K562 (cell line): ENCODE measurements around the gene ZNF438. TPM values are rescaled to one million over a fixed set of nuclear protein-coding genes. Genes with fewer than 3 reads are reported as not detected.

Experiments
- ATF1 ChIP-seq, 2 experiments: fragments of 450-650 bp in 1 of 2; IDR thresholded peaks; 2 replicates each; pipeline ENCODE4 v1.6.1; 2016; ENCODE audit warnings: missing compliant biosample characterization in 1 of 2, missing genetic modification characterization in 1 of 2
- CBX5 ChIP-seq: IDR thresholded peaks from 2 replicates; pipeline ENCODE4 v1.6.1; 2014; ENCODE audit warnings: low read depth, borderline replicate concordance
- CC2D1A ChIP-seq: fragments of 450-650 bp; IDR thresholded peaks from 2 replicates; pipeline ENCODE4 v1.6.1; 2017; ENCODE audit warnings: mild to moderate bottlenecking
- COPS2 ChIP-seq: fragments of 450-650 bp; conservative IDR thresholded peaks from 2 replicates; pipeline ENCODE4 v1.6.1; 2016; ENCODE audit warnings: mild to moderate bottlenecking, moderate library complexity
- CTCF ChIP-seq, 3 experiments: IDR thresholded peaks in 2 of 3; conservative IDR thresholded peaks in 1 of 3; 2 replicates each; pipeline ENCODE4 v1.5.1; 2011 to 2012; ENCODE audit warnings: low read length in 3 of 3, mild to moderate bottlenecking in 3 of 3, control low read depth in 2 of 3, improper control_type of control experiment in 1 of 3, inconsistent platforms in 1 of 3, low read depth in 1 of 3, mixed read lengths in 1 of 3, moderate library complexity in 1 of 3; ENCODE audit not compliant: insufficient read depth in 2 of 3
- EGR1 ChIP-seq: fragments of 450-650 bp; conservative IDR thresholded peaks from 2 replicates; pipeline ENCODE4 v1.6.1; 2017; ENCODE audit warnings: mild to moderate bottlenecking
- GATAD2B ChIP-seq: fragments of 450-650 bp; IDR thresholded peaks from 2 replicates; pipeline ENCODE4 v1.6.1; 2017; ENCODE audit warnings: mild to moderate bottlenecking, borderline replicate concordance
- HMG20B ChIP-seq: fragments of 250-450 bp; sonication (Bioruptor Pico); IDR thresholded peaks from 2 replicates; pipeline ENCODE4 v1.5.0; 2021; ENCODE audit warnings: mild to moderate bottlenecking
- NR2C1 ChIP-seq, 2 experiments: fragments of 450-650 bp; IDR thresholded peaks; 2 replicates each; pipeline ENCODE4 v1.6.1; 2017; ENCODE audit warnings: mild to moderate bottlenecking in 2 of 2, antibody characterized with exemption in 1 of 2, inconsistent platforms in 1 of 2, missing compliant biosample characterization in 1 of 2, missing genetic modification characterization in 1 of 2
- NR4A1 ChIP-seq, 2 experiments: fragments of 250-450 bp in 1 of 2; fragments of 450-650 bp in 1 of 2; sonication (Bioruptor Pico) in 1 of 2; IDR thresholded peaks; 2 replicates each; pipeline versions ENCODE4 v1.4.0 to v1.6.1; 2016 to 2020; ENCODE audit warnings: mild to moderate bottlenecking in 2 of 2, missing compliant biosample characterization in 1 of 2, missing genetic modification characterization in 1 of 2, moderate library complexity in 1 of 2
- PML ChIP-seq: IDR thresholded peaks from 2 replicates; pipeline ENCODE4 v1.6.1; 2012; ENCODE audit warnings: low read length, inconsistent platforms
- POLR2AphosphoS5 ChIP-seq: IDR thresholded peaks from 2 replicates; pipeline ENCODE4 v1.6.1; 2011; ENCODE audit warnings: mild to moderate bottlenecking, low read depth, low read length, moderate library complexity; ENCODE audit not compliant: control insufficient read depth, insufficient read depth
- SETDB1 ChIP-seq: IDR thresholded peaks from one replicate; pipeline ENCODE4 v1.6.1; 2012; ENCODE audit warnings: low read length, control low read depth, inconsistent platforms
- SMARCA4 ChIP-seq: fragments of 450-650 bp; IDR thresholded peaks from 2 replicates; pipeline ENCODE4 v1.6.1; 2016
- SMC3 ChIP-seq: conservative IDR thresholded peaks from 2 replicates; pipeline ENCODE4 v1.6.1; 2011; ENCODE audit warnings: low read depth, low read length, improper control_type of control experiment; ENCODE audit not compliant: insufficient read depth
- SREBF1 ChIP-seq: fragments of 150-350 bp; IDR thresholded peaks from 2 replicates; pipeline ENCODE4 v1.6.1; 2014; ENCODE audit warnings: antibody characterized with exemption, low read depth, low read length, borderline replicate concordance
- THRB ChIP-seq: fragments of 450-650 bp; formaldehyde crosslinking; conservative IDR thresholded peaks from 2 replicates; pipeline ENCODE4 v1.4.0; 2022; ENCODE audit warnings: mild to moderate bottlenecking, missing genetic modification characterization
- ZBTB2 ChIP-seq: fragments of 450-650 bp; IDR thresholded peaks from 2 replicates; pipeline ENCODE4 v1.6.1; 2016; ENCODE audit warnings: antibody characterized with exemption
- ZFX ChIP-seq: sonication (generic); formaldehyde crosslinking; IDR thresholded peaks from 2 replicates; pipeline ENCODE4 v1.8.0; 2022; ENCODE audit warnings: mild to moderate bottlenecking, missing genetic modification reagents, moderate library complexity
- ZNF431 ChIP-seq: sonication (generic); formaldehyde crosslinking; IDR thresholded peaks from 2 replicates; pipeline ENCODE4 v1.8.0; 2022; ENCODE audit warnings: mild to moderate bottlenecking, missing genetic modification reagents
- ZNF551 ChIP-seq: fragments of 250-450 bp; sonication (Bioruptor Pico); IDR thresholded peaks from 2 replicates; pipeline ENCODE4 v1.5.0; 2021; ENCODE audit warnings: mild to moderate bottlenecking, moderate library complexity
- ZNF639 ChIP-seq, 2 experiments: fragments of 200-800 bp in 1 of 2; sonication (Bioruptor generic) in 1 of 2; sonication (generic) in 1 of 2; formaldehyde crosslinking in 1 of 2; IDR thresholded peaks in 1 of 2; conservative IDR thresholded peaks in 1 of 2; 2 replicates each; pipeline versions ENCODE4 v1.5.0 to v1.6.1; 2016 to 2020; ENCODE audit warnings: missing compliant biosample characterization in 1 of 2, missing genetic modification characterization in 1 of 2, missing genetic modification reagents in 1 of 2
- polyA plus RNA-seq, 8 experiments: library from polyadenylated mRNA; depleted of rRNA in 4 of 8; stranded (reverse) in 5 of 8; unstranded in 3 of 8; fragments of >200 nt; fragmentation: Nextera tagmentation in 2 of 8; fragmentation: Illumina TruSeq in 1 of 8; extraction: Ambion mirVana in 2 of 8; extraction: Trizol in 1 of 8; gene quantifications; 2 replicates each; pipeline versions ENCODE4 v1.2.1 to v1.2.3, GENCODE V29; 2011 to 2014; ENCODE audit warnings: inconsistent platforms in 1 of 8, missing spikeins in 1 of 8
- total RNA-seq, 7 experiments: library from RNA; depleted of rRNA in 6 of 7; stranded (reverse); fragments of >200 nt in 6 of 7; fragmentation: Illumina TruSeq in 2 of 7; extraction: Trizol in 2 of 7; gene quantifications; 2 replicates each; pipeline versions ENCODE4 v1.2.1 to v1.2.3, GENCODE V29; 2011 to 2021; ENCODE audit warnings: low replicate concordance in 1 of 7

ZNF438 gene
- total and polyA plus RNA-seq, 9 of the 15 experiments (the other 6 are each of a cell fraction or from before 2014, with no cell fraction given), result 0.45 to 1.5 (median 0.91) TPM

- no peak for TF ChIP-seq SMC3
- TF ChIP-seq SMARCA4, result no peak
- no peak for TF ChIP-seq THRB
- TF ChIP-seq GATAD2B, result no peak
- no peak; the same call in 1 of the 2 replicates for TF ChIP-seq PML
- peak; percentile 16; the same call in 1 of the 2 replicates for TF ChIP-seq POLR2AphosphoS5
- TF ChIP-seq ZNF639 (CRISPR knock-in tag; conservative IDR thresholded peaks at IDR 0.05 in 1 of 2, IDR thresholded peaks at IDR 0.05 in 1 of 2), result no peak
- no peak for TF ChIP-seq CBX5
- TF ChIP-seq ZNF431 (CRISPR knock-in tag), result no peak
- TF ChIP-seq CC2D1A, result no peak
- peak; percentile 79; the same call in 1 of the 2 replicates for TF ChIP-seq ZBTB2
- peak; percentile 71 for TF ChIP-seq EGR1
- peak; percentile 82 for TF ChIP-seq ZFX (CRISPR knock-in tag)
- TF ChIP-seq ATF1 (CRISPR knock-in tag; IDR thresholded peaks at IDR 0.05), result peak; percentile 67
- peak; percentile 99 for TF ChIP-seq ATF1 (tag; IDR thresholded peaks at IDR 0.05)
- no peak for TF ChIP-seq SETDB1
- no peak for TF ChIP-seq ZNF551 (CRISPR knock-in tag)
- no peak for TF ChIP-seq SREBF1
- peak; percentile 68 to 77 (median 71) for TF ChIP-seq CTCF (IDR thresholded peaks at IDR 0.05 in 2 of 3, conservative IDR thresholded peaks at IDR 0.05 in 1 of 3; ENCODE audit: insufficient read depth in 2 of 3, low read depth in 1 of 3, low read length in 3 of 3)
- no peak for TF ChIP-seq NR2C1 (IDR thresholded peaks at IDR 0.05)
- TF ChIP-seq NR2C1 (tag; IDR thresholded peaks at IDR 0.05), result peak; percentile 49; the same call in 1 of the 2 replicates
- TF ChIP-seq HMG20B, result no peak
- TF ChIP-seq COPS2, result no peak
- TF ChIP-seq NR4A1 (CRISPR knock-in tag; IDR thresholded peaks at IDR 0.05), result peak; percentile 71; the same call in 1 of the 2 replicates
- 0 out of 2 replicates have a peak, but pooled peaks have one; percentile 55 for TF ChIP-seq NR4A1 (tag; IDR thresholded peaks at IDR 0.05)
Measured at GRCh38 chr10:31031558-31032257, at the start of gene ZNF438 (continued).
